Activated T-helper 1 cell treated with Interleukin-2 at 50 U/mL for 16 hours (primary cell): ENCODE data around the gene DPP6.

Experiments used
- DNase-seq: peaks from one replicate; pipeline ENCODE4 v3.0.0-alpha.2; 2020; ENCODE audit warnings: low read depth

DPP6 gene

DNA sequence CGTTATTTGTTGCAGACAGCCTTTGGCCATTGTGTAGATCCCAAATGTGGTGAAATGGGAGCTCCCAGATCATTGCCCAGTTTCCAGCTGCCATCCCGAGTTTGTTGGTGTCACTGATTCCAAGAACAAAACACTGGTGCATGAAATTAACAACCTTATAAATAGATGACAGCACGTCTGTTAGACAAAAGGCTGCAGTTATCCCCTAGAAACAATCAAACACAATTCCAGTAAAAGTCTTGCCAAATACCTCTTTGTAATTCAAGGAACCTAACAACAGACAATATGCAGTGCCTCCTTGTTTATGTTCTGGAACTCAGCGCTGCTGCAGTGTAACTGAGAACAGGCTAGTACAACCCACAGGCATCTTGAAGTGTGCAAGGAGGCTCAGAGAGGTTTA, 546.2 kb downstream of the DPP6 start:
- DNase-seq: no peak

DNA sequence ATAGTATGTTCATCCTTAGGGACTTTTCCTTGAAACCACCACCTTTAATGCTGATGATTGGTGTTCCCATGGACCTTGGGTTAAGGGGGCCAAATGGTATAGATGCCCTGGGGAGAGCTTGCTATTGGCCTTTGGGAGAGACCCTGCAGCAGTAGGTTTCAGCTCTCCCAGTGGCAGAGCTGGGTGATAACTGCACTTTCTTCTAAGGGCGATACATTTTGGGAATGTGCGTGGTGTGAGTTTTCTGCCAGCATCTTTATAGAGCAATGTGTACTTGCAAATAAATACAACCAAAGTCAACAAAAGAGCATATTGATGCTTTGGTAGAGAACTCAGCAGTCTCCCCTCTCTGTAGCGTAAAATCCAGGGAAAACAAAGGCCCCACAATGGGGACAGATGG, 546.7 kb downstream of the DPP6 start:
- DNase-seq: no peak

GRCh38 chr7:154610903-154611302, 558.7 kb downstream of the DPP6 start:
- DNase-seq: no peak

- no peak for DNase-seq
Observed at GRCh38 chr7:154613811-154614210, 561.6 kb downstream of the DPP6 start.

GRCh38 chr7:154620141-154620755, 568.0 kb downstream of the DPP6 start:
- DNase-seq: no peak

DNA sequence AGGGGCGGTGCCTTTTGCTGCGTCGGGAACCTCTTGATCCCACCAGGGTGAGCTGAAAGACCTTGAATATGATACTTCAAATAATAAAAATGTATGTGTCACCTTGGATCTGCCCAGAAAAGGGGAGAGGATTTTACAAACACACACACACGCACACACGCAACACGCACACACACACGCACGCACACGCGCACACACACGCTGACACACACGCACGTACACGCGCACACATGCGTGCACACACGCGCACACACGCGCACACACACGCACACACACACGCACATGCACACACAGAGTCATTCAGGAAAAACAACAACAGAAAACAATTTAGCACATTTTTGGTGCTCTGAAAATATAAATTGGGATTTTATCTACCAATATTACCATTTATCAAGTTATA, 571.2 kb downstream of the DPP6 start:
- DNase-seq: no peak

GRCh38 chr7:154627646-154628290, 575.6 kb downstream of the DPP6 start:
- no peak for DNase-seq

DNA sequence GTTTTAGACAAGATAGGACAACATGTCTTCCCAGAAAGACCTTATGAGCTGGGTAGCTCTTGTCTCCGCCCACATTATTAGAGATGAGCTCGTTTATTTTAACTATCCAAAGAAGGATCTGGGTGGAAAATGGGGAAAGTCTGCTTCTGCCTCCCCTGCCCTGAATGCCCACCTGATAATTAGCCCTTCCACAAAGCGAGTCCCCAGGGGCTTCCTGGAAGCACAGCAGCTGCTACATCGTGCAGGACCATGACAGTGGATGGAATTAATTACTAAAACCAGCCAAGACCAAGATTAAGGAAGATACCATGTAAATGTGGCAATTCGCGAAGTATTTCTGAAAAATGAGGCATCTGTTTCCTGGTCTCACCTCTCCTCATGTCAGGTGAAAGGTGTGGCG, 576.4 kb downstream of the DPP6 start:
- no peak for DNase-seq

DNA sequence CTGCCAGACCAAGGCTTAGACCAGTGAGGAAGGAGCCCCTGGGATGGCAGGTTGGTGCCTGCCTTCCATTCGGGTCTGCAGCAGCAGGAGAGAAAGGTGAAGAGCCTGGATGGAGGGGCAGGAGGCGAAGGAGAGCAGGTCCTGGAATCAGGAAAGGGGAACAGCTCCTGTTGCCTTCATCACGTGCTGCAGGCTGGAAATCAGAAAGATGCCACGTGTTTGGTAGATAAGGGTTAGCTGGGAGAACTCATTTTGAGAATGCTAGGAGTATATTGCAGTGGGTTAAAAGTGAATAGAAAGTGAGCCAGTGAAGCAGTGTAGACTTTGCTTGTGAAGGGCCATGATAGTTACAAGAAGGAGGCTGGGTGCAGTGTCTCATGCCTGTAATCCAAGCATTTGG, 579.0 kb downstream of the DPP6 start:
- DNase-seq: no peak

DNA sequence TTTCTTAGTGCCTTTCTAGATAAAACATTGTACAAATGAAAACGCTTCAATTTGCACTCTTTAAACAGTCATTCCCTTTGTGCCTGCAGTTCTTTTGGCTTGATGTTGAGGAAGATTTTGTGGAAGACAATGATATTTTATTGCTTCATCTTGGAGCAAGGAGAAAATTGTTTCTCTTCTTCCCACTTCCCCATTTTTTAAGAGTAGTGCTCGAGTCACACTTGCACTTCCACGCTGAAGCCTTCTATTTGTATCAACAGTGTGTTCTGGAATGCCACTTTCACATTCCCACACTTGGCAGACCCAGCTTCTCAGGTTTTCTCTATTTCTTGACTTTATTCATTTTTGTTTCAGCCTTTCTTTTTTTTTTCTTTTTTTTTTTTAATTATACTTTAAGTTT, 581.4 kb downstream of the DPP6 start:
- no peak for DNase-seq

GRCh38 chr7:154638286-154638685, 586.1 kb downstream of the DPP6 start:
- no peak for DNase-seq

DNA sequence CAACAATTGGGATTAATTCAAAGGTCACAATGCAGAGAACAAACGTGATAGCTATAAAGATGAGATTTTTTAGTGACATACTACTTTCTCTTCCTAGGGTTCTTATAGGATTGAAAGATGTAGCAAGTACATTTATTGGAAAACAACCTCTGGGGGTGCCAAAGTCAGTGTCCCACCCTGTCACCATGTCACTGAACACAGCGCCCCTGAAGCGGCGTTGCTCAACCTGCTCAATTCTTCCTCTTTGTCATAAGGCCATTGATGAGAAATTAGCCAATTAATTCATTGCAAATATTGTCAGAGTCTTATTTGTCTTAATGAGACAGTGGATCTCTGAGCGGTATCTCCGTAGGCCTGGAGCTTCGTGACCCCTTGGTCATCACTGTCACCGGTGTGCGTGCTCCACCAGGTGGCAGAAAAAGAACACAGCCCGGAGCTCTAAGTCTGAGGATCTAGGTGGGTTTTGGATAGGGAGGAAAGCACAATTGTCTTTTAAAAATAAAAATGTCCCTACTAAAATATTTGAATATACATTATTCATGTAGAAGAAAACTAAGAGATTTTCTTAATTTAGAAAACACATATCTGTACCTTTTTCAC, 588.2 kb downstream of the DPP6 start:
- DNase-seq: no peak

DNA sequence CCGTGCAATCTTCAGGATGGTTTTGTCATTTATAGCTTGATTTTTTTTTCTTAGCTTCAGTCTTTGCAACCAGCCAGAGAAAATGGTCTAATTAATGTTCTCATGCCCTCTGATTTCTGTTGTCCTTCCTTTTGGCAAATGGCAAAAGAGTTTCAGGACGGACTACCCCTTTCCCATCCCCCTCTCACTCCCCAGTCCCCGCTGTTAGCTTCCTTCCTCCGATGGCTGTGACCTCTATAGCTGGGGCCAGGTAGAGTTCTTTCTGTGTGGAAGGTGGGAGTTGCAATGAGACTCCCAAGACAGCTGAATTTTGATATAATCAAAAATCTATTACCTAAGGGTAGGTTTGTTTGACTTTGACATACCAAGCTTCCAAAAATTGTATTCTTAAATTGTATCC, 588.7 kb downstream of the DPP6 start:
- DNase-seq: no peak

DNA sequence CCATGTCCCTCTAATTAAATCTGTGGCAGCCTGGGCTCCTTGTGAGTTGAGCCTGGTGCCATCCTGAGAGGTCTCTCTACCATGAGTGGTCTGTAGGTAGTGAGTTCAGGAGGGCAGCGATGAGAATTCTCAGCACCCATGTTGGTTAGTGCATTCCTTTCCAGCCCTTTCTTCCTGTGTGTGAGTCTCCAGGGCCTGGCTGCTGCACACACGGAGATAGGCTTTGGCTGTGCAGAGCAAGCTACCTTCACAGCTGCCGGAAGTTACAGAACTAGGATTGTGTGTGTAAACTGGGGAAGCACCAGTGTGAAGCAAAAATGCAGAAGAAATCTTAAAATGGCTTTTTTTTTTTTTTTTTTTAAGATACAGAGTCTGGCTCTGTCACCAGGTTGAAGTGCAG, 592.2 kb downstream of the DPP6 start:
- DNase-seq: no peak

- no peak for DNase-seq
Observed at GRCh38 chr7:154646126-154647013, 594.2 kb downstream of the DPP6 start.

GRCh38 chr7:154647625-154648024, 595.4 kb downstream of the DPP6 start:
- no peak for DNase-seq

DNA sequence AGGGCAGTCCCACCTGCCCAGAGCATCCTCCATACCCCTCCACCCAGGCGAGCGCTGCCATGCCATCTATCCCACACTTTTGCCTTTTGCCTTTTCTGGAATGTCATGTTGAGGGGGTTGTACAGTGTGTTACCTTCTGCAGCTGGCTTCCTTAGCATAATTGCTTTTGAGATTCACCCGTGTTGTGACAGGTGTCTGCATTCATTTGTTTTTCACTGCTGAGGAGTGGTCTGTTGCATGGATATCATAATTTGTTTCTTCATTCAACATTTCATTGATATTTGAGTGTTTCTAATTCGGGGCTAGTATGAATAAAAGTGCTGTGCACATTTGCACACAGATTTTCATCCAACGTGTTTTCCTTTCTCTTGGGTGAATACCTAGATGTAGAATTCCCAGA, 596.8 kb downstream of the DPP6 start:
- no peak for DNase-seq

- no peak for DNase-seq
Observed at GRCh38 chr7:154649434-154649833, 597.2 kb downstream of the DPP6 start.

- DNase-seq: no peak
Observed at GRCh38 chr7:154650275-154650674, 598.1 kb downstream of the DPP6 start.

- no peak for DNase-seq
Observed at GRCh38 chr7:154651501-154651900, 599.3 kb downstream of the DPP6 start.

DNA sequence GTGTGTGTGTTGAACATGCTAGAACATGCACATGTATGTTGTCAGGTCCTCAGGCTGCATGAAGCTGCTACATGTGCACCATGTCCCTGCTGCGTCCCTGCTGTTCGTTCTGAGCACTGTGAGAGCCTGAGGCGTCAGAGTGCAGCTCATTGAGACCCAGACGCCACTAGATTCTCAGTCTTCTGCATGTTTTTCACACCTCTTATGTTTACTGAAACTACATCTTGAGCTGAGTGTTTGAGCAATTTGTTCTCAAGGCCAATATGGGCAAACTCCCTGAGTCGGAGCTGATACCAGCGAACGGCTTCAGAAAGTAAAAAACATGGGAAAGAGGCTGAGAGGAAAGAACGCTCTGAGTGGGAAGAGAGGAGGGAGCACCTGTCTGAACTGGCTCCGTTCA, 600.4 kb downstream of the DPP6 start:
- DNase-seq: no peak

- no peak for DNase-seq
Observed at GRCh38 chr7:154653281-154653680, 601.1 kb downstream of the DPP6 start.

GRCh38 chr7:154656618-154657017, 604.4 kb downstream of the DPP6 start:
- no peak for DNase-seq
